ENCODE data around the gene SSBP3. TPM values are rescaled to one million over a fixed set of nuclear protein-coding genes. Genes with fewer than 3 reads are reported as not detected.

SSBP3 gene
- total and polyA plus RNA-seq, 2 of the 13 experiments (the other 11 are each of a cell fraction or from before 2014, with no cell fraction given) = 8.5 to 17.6 TPM

DNA sequence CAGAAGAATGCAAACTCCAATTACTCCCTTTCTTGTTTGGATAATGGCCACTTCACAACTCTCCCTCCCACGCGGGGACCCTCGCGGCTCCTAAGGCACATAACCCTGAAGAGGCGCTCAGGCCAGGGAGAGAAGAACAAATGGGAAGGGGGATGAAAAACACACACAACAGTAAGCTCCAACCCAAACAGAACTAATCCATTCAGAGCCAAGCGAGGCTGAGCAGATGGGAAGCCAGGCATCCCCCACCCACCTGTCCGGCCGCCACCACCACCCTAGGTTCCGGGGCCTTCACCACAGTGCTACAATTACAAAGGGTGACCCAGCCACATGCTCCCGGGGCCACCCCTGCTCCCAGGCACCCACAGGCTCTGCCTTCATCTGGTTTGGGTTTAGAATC is 104.7 kb downstream of the SSBP3 start:
- CTCF ChIA-PET (ENCODE audit: low intra/inter-chr PET ratio, low total read pairs) = no interaction called here
- Histone ChIP-seq H3K4me3 (replicated peaks in 1 of 3; ENCODE audit: insufficient read depth in 1 of 3, low read depth in 2 of 3, low read length in 3 of 3) (no peak overlapping the region), H3K27me3 (ENCODE audit: control insufficient read depth in 1 of 2, insufficient read depth in 2 of 2, low read length in 2 of 2) (no peaks in the 10 kb centered on the region), H3K4me2 (ENCODE audit: low read depth, low read length) (no peak overlapping the region), H3K79me2 (ENCODE audit: insufficient read depth, low read length) (peaks cover 5% of the 10 kb centered on the region), H2AFZ (ENCODE audit: low read length) (no peak overlapping the region), H3K4me1 (ENCODE audit: insufficient read depth, low read length) (peaks cover 20% of the 10 kb centered on the region), H3K36me3 (replicated peaks in 1 of 2; ENCODE audit: control insufficient read depth in 1 of 2, insufficient read depth in 2 of 2, low read length in 2 of 2) (no peaks in the 10 kb centered on the region; a peak in 1 of 5 replicates), H3K27ac (ENCODE audit: extremely low read length, insufficient read depth, low read length) (no peak overlapping the region), H3K9ac (ENCODE audit: insufficient read depth, low read depth, low read length) (no peak overlapping the region), H3K9me3 (ENCODE audit: low read length) (no peaks in the 10 kb centered on the region), H4K20me1 (ENCODE audit: insufficient read depth, low read length) (no peaks in the 10 kb centered on the region)
- 90% methylated on average over 9 of the region's 10 CpGs for WGBS (ENCODE audit: low lambda C conversion rate)
- FAIRE-seq (no peak), ATAC-seq (no peak), DNase-seq (ENCODE audit: low spot score) (peak; percentile 18)
- intact Hi-C loops (cut with micrococcal nuclease; ENCODE audit: unreplicated experiment) (no loop called here), in situ Hi-C loops (cut with HindIII; ENCODE audit: extremely low pct_ligation_motif_present, low pct_unique_long_range_greater_than_20kb) (no loop called here)
- BruUV-seq (replicated peaks) = no TSS peak
- POLR2A ChIA-PET = no interaction called here
- TF ChIP-seq ZBTB33 (CRISPR knock-in tag; IDR thresholded peaks at IDR 0.05) = peak; percentile 71; the same call in 1 of the 2 replicates
- no peak for TF ChIP-seq ZNF703 (CRISPR knock-in tag; IDR thresholded peaks at IDR 0.05; ENCODE audit: borderline replicate concordance)
- TF ChIP-seq, protein P1, sequence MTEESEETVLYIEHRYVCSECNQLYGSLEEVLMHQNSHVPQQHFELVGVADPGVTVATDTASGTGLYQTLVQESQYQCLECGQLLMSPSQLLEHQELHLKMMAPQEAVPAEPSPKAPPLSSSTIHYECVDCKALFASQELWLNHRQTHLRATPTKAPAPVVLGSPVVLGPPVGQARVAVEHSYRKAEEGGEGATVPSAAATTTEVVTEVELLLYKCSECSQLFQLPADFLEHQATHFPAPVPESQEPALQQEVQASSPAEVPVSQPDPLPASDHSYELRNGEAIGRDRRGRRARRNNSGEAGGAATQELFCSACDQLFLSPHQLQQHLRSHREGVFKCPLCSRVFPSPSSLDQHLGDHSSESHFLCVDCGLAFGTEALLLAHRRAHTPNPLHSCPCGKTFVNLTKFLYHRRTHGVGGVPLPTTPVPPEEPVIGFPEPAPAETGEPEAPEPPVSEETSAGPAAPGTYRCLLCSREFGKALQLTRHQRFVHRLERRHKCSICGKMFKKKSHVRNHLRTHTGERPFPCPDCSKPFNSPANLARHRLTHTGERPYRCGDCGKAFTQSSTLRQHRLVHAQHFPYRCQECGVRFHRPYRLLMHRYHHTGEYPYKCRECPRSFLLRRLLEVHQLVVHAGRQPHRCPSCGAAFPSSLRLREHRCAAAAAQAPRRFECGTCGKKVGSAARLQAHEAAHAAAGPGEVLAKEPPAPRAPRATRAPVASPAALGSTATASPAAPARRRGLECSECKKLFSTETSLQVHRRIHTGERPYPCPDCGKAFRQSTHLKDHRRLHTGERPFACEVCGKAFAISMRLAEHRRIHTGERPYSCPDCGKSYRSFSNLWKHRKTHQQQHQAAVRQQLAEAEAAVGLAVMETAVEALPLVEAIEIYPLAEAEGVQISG (CRISPR knock-in tag; IDR thresholded peaks at IDR 0.05) = 0 out of 2 replicates have a peak, but pooled peaks have one; percentile 21
